Activated T-cell treated with anti-CD3 and anti-CD28 coated beads, Interleukin-2, amount 50 U/mL, for 4 hours (primary cell): Measurements from ENCODE around the gene SAP130. TPM values are rescaled to one million over a fixed set of nuclear protein-coding genes. Genes with fewer than 3 reads are reported as not detected.

Experiments
- ATAC-seq, 2 donors: fragments of 200-7000 bp; cut with Tn5 transposase; one replicate each; pipeline ENCODE4 v1.10.0; 2021
- DNase-seq: peaks from one replicate; pipeline ENCODE4 v3.0.0-alpha.2; 2020
- H3K27me3 Mint-ChIP-seq: one replicate; pipeline ENCODE4 v1.8.0; 2021; ENCODE audit warnings: low read depth, mixed read lengths
- H3K36me3 Mint-ChIP-seq: one replicate; pipeline ENCODE4 v1.8.0; 2022; ENCODE audit warnings: mixed read lengths; ENCODE audit not compliant: insufficient read depth
- H3K4me1 Mint-ChIP-seq: one replicate; pipeline ENCODE4 v1.8.0; 2021; ENCODE audit warnings: low read depth, mixed read lengths
- H3K4me3 Mint-ChIP-seq: one replicate; pipeline ENCODE4 v1.8.0; 2021; ENCODE audit warnings: mild to moderate bottlenecking, moderate library complexity, mixed read lengths
- H3K9me3 Mint-ChIP-seq: one replicate; pipeline ENCODE4 v1.8.0; 2021; ENCODE audit warnings: mixed read lengths
- total RNA-seq, 3 donors: library from RNA; stranded (reverse); gene quantifications; one replicate each; pipeline ENCODE4 v1.2.1, GENCODE V29; 2021

SAP130 gene
- total RNA-seq: 10 to 100 TPM; 18.5 to 20.7 (median 20.2) TPM

DNA sequence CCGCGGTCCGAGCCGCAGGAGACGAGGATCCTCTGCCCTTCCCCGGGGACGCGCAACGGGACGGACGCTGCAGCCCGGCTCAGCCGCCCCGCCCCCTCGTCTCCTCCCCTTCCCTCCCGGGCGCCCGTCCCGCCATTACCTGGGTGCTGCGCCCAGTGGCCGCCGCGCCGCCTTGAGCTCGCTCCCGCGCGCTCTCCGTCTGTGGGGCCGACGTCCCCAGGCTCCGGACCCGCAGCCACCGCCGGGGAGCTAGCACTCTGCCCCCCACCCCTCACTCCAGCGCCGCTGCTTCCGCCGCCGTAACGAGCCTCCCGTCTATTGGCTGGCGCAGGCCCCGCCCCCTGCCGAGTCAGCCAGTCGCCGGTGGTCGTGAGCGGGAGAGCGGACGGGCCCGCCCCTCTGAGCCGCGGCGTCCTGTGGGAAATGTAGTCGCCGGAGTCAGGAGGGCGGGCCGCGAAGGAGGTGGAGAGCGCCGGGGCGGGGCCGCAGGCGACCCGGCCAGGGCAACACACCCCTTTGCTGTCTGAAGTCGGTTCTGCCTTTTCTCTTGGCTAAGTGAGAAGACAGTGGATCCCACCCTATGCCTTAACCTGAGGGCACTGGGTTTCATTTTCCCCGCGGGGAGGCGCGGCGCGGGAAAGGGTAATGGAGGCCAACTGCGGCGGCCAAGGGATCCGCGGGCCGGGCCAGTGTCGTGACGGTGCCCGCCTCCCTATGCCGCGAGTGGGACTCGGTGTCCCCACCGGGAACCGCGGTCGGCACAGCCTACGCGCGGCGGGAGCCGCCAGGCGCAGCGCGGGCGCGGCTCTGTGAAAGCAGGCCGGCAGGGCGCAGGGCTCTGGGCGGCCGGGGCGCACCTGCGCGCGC, at the start of gene SAP130:
Gene SAP130, minus strand, starts transcription at position 259 of the 867 bp plus-strand sequence. CDS start 1,767 bp downstream, outside the sequence.
- H3K4me3 Mint-ChIP-seq: peak within 1 kb of the TSS; percentile 98
- ATAC-seq (peak; percentile 80 to 81), DNase-seq (peak; percentile 97)
- peaks cover 20% of the 10 kb centered on the region for H3K4me1 Mint-ChIP-seq
- no peaks in the 10 kb centered on the region for H3K36me3 Mint-ChIP-seq
- H3K9me3 Mint-ChIP-seq: no peaks in the 10 kb centered on the region
- H3K27me3 Mint-ChIP-seq: no peaks in the 10 kb centered on the region

DNA sequence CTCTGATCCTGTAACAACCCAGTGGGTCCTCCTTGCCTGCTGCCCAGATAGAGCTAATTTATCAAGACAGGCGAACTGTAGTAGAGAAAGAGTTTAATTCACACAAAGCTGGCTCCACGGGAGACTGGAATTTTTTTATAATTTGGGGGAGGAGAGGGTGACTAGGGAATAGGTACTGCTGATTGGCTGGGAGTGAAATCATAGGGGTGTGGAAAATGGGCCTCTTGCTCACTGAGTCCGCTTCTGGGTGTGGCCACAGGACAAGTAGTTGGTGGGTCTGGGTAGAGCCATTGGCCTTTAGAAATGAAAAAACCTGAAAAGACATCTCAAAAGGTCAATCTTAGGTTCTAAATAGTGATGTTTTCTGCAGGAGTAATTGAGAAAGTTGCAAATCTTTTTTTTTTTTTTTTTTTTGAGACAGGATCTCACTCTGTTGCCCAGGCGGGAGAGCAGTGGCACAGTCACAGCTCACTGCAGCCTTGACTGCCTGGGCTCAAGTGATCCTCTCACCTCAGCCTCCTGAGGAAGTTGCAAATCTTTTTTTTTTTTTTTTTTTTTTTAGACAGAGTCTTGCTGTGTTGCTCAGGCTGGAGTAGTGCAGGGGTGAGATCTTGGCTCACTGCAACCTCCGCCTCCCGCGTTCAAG, 48.7 kb upstream of the SAP130 start:
- H3K36me3 Mint-ChIP-seq: no peaks in the 10 kb centered on the region
- no peaks in the 10 kb centered on the region for H3K9me3 Mint-ChIP-seq

DNA sequence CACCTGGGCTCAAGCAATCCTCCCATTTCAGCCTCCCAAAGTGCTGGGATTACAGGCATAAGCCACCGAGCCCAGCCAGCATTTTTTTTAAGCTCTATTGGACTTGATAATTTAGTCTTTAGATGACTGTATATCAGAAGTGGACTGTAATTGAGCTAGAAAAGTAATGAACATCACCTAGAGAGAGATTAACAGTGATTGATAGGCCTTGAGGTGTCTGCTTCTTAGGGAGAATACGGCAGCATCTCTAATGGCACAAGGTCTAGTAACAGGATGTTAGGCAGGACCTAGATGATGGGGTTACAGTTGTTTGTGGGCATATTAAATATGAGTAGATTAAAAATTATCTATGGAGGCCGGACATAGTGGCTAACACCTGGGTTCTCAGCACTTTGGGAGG, 45.4 kb upstream of the SAP130 start:
- Mint-ChIP-seq H3K4me3 (no peak overlapping the region), H3K4me1 (no peaks in the 10 kb centered on the region), H3K9me3 (no peaks in the 10 kb centered on the region), H3K36me3 (no peaks in the 10 kb centered on the region), H3K27me3 (no peaks in the 10 kb centered on the region)
- ATAC-seq (no peak), DNase-seq (no peak)

More for the DNA sequence above, 48.7 kb upstream of the SAP130 start:
- DNase-seq: no peak
- Mint-ChIP-seq H3K4me3 (no peak overlapping the region), H3K27me3 (peaks cover 5% of the 10 kb centered on the region), H3K4me1 (no peaks in the 10 kb centered on the region)
- no peak for ATAC-seq

DNA sequence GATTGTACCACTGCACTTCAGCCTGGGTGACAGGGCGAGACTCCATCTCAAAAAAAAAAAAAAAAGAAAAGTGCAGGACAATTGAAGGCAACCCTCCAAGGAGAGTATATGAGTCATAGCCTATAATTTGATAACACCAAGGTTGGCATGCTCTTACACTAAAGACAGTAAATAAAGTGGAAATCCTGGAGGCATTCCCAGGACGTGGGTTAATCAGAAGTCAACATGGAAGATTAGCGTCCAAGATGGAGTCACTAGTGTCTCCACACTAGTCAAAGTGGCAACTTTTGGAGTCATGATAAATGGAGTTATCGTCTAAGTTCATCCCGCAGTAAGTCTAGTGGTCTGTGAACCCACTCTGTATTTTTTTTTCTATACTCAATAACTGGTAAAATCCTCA, 41.9 kb upstream of the SAP130 start:
- Mint-ChIP-seq H3K27me3 (no peaks in the 10 kb centered on the region), H3K36me3 (no peaks in the 10 kb centered on the region), H3K4me3 (no peak overlapping the region), H3K9me3 (no peaks in the 10 kb centered on the region), H3K4me1 (no peaks in the 10 kb centered on the region)
- DNase-seq (no peak), ATAC-seq (no peak)

DNA sequence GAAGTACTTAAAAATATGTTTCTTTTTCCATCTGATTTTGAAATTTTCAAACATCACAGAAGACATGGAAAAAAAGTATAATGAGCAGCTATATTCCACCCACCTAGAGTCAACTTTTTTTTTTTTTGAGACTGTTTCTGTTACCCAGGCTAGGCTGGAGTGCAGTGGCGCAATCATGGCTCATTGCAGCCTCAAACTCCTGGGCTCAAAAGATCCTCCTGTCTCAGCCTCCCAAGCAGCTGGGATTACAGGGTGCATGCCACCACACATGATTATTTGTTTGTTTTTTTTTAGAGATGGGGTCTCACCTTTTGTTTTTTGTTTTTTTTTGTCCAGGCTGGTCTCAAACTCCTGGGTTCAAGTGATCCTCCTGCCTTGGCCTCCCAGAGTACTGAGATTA, 36.5 kb upstream of the SAP130 start:
- H3K9me3 Mint-ChIP-seq: no peaks in the 10 kb centered on the region
- no peak for ATAC-seq
- H3K27me3 Mint-ChIP-seq: no peaks in the 10 kb centered on the region
- H3K36me3 Mint-ChIP-seq: no peaks in the 10 kb centered on the region
- H3K4me1 Mint-ChIP-seq: no peaks in the 10 kb centered on the region
- no peak for DNase-seq
- no peak overlapping the region for H3K4me3 Mint-ChIP-seq

DNA sequence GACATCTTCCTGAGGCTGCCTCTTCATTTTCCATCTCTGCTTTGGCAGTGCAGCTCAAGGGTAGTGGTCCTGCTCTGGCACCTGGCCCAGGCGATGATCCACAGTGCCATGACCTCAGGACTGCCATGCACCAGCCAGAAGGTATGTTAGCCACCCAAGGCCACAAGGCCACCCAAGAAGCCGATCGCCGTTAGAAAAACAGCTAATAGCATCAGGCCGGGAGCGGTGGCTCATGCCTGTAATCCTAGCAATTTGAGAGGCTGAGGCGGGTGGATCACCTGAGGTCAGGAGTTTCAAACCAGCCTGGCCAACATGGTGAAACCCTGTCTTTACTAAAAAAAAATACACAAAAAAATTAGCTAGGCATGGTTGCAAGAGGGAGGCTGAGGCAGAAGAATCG, 34.7 kb upstream of the SAP130 start:
- Mint-ChIP-seq H3K4me1 (no peaks in the 10 kb centered on the region), H3K9me3 (no peaks in the 10 kb centered on the region), H3K27me3 (no peaks in the 10 kb centered on the region), H3K36me3 (no peaks in the 10 kb centered on the region), H3K4me3 (no peak overlapping the region)
- DNase-seq (no peak), ATAC-seq (no peak)

DNA sequence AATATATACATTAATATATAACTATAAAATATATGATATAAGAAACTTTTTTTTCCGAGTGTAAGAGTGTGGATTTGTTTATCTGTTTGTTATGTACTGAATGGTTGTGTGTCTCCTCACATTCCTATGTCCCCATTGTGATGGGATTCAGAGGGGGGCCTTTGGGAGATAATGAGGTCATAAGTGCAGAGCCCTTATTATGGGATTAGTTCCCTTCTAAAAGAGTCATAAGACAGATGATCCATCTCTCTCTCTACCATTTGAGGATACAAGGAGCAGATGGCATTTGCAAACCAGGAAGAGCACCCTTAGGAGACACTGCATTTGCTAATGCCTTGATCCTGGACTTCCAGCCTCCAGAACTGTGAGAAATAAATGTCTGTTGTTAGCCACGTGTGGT, 30.3 kb upstream of the SAP130 start:
- H3K4me1 Mint-ChIP-seq: no peaks in the 10 kb centered on the region
- DNase-seq: no peak
- no peaks in the 10 kb centered on the region for H3K36me3 Mint-ChIP-seq
- peaks cover 21% of the 10 kb centered on the region for H3K27me3 Mint-ChIP-seq
- no peak for ATAC-seq
- no peaks in the 10 kb centered on the region for H3K9me3 Mint-ChIP-seq
- H3K4me3 Mint-ChIP-seq: no peak overlapping the region

DNA sequence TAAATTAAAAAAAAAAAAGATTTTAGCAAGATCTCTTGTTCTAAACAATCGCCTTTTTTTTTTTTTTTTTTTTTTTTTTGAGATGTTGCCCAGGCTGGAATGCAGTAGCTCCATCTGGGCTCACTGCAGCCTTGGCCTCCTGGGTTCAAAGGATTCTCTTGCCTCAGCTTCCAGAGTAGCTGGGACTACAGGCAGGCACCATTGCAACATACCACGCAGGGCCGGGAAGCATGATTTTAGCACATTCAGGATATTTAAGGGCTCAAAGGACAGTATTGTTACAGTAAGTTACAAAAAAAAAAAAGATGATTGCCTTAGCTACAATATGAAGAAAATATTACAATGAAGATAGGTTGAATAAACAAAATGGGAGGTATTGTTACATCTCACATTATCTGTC, 29.5 kb upstream of the SAP130 start:
- no peak for ATAC-seq

DNA sequence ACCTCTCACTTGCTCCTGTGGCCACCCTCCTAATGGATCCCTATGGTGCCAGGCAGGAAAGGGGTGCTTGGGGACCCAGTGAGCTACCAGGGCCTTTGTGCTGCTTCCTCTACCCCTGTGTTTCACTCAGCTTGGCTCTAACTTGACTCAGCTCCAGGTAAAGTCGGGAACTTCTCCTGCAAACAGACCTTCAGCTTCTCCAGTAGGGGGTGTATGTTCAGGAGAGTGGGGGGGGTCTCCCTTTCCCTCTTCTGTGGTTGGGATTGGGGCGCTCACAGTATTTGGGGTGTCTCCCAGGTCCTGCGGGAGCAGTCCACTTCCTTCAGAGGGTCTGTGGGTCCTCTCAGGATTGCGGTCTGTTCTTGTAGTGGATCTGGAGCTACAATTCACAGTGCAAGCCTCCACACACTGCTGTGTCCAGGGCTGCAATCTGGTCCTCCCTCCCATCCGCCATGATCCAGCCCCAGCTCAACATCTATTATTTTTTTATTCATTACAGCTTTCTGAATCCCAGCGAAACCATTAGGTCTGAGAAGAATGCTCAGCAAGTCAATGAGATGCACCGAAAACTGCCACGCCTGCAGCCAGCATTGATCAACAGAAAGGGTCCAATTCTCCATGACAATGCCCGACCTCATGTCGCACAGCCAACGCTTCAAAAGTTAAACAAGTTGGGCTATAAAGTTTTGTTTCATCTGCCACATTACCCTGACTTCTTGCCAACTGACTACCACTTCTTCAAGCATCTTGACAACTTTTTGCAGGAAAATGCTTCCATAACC, 26.4 kb upstream of the SAP130 start:
- Mint-ChIP-seq H3K4me1 (no peaks in the 10 kb centered on the region), H3K27me3 (peaks cover 50% of the 10 kb centered on the region)

More for the DNA sequence above, 29.5 kb upstream of the SAP130 start:
- Mint-ChIP-seq H3K9me3 (no peaks in the 10 kb centered on the region), H3K4me3 (no peak overlapping the region), H3K36me3 (no peaks in the 10 kb centered on the region), H3K27me3 (peaks cover 27% of the 10 kb centered on the region), H3K4me1 (no peaks in the 10 kb centered on the region)
- no peak for DNase-seq

DNA sequence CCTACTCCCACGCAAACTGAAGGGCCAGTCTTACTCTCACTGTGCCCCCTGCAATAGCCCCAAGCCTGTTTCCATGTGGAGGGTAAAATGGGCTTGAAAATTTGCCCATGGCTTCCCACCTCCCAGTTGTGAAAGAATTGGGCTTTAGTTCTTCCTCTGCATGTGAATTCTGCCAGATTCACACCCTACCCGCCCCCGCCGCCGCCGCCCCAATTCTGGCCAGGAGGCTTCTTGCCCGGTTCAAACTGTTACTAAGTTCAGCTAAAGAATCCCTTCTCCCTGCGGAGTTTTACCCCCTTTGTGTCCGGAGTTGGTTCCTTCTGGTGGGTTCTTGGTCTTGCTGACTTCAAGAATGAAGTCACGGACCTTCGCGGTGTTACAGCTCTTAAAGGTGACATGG, 25.5 kb upstream of the SAP130 start:
- DNase-seq (no peak), ATAC-seq (no peak)
- Mint-ChIP-seq H3K9me3 (peaks cover 18% of the 10 kb centered on the region), H3K27me3 (peaks cover 54% of the 10 kb centered on the region), H3K4me3 (no peak overlapping the region), H3K36me3 (no peaks in the 10 kb centered on the region), H3K4me1 (no peaks in the 10 kb centered on the region)

More for the DNA sequence above, 26.4 kb upstream of the SAP130 start:
- DNase-seq (no peak), ATAC-seq (no peak)
- peaks cover 11% of the 10 kb centered on the region for H3K9me3 Mint-ChIP-seq
- no peak overlapping the region for H3K4me3 Mint-ChIP-seq
- no peaks in the 10 kb centered on the region for H3K36me3 Mint-ChIP-seq

DNA sequence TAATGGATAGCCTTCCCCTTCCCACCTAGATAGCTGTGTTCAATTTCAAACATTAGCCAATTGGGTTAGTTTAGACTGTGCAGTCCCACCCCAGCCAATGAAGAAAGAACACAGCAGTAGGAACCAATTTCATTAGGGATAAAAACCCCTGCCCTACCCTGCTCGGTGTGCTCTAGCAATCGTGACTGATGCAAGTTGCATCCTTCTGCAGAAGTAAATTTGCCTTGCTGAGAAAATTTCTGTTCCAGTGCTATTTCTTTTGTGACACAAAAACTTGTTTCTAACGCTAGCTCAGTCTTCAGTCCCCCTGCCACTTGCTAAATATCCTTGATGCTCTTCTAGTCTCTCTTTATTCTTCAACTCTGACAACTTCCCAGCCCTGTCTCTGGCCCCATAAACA, 15.2 kb upstream of the SAP130 start:
- peaks cover 35% of the 10 kb centered on the region for H3K27me3 Mint-ChIP-seq
- no peaks in the 10 kb centered on the region for H3K36me3 Mint-ChIP-seq
- DNase-seq: no peak
- ATAC-seq: no peak
- H3K4me3 Mint-ChIP-seq: no peak overlapping the region
- peaks cover 19% of the 10 kb centered on the region for H3K9me3 Mint-ChIP-seq
- H3K4me1 Mint-ChIP-seq: no peaks in the 10 kb centered on the region

DNA sequence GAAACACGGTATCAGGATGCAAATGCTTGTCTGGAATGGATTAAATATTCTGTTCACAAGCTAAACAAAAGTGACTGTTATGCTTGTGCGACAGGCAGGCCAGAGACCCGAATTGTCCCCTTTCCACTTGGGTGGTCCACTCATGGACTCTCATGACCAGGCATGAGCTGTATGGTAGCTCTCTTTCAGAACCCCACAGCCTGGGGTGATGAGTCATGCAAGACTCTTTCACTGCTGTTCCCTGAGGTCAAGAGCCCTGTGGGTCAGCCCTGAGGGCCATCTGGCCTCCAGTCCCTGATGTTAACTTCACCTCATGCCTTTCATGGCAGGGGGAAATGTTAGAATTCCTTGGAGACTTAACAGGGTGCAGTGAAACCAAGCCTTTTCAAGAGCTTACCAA, 13.7 kb upstream of the SAP130 start:
- ATAC-seq (no peak), DNase-seq (no peak)
- peaks cover 25% of the 10 kb centered on the region for H3K27me3 Mint-ChIP-seq
- H3K36me3 Mint-ChIP-seq: no peaks in the 10 kb centered on the region
- H3K4me1 Mint-ChIP-seq: no peaks in the 10 kb centered on the region
- no peak overlapping the region for H3K4me3 Mint-ChIP-seq
- peaks cover 31% of the 10 kb centered on the region for H3K9me3 Mint-ChIP-seq

DNA sequence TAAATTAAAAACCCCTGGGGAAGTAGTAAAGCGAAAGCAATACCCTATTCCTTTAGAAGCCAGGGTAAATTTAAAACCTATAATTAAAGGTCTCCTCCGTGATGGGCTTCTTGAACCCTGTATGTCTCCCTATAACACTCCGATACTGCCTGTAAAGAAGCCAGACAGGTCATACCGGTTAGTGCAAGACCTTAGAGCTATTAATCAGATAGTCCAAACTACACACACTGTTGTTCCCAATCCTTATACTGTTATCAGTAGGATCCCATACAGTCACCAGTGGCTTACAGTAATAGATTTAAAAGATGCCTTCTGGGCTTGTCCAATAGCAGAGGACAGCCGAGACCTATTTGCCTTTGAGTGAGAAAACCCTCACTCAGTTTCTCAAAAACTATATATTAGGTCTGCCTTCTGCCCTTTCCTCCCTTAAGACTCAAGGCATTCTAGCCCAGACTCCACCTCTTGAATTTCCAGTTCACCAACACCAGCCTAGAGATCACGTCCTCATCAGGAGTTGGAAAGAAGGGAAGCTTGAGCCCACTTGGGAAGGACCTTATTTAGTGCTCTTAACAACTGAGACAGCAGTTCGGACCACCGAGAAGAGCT, 12.4 kb upstream of the SAP130 start:
- Mint-ChIP-seq H3K4me1 (no peaks in the 10 kb centered on the region), H3K9me3 (peaks cover 35% of the 10 kb centered on the region), H3K4me3 (no peak overlapping the region), H3K36me3 (no peaks in the 10 kb centered on the region), H3K27me3 (peaks cover 20% of the 10 kb centered on the region)
- no peak for DNase-seq
- ATAC-seq: no peak

DNA sequence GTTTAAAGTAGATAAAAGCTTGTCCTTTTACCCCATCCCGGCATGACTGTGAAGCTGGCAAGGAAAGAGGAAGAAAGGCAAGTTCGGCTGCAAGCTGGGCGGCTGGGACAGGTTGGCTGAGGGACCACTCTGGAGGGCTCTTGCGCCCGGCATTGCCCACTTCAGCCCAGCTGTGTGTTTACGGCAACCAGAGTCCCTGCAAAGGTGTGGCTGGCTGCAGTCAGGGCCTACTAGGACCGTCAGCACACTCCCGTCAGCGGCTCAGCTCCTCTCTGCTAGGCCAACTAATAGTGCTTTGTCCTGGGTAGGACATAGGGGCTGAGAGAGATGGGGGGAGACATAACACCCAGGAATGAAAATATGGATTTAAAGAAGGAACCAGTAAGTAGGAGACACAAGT, 11.7 kb upstream of the SAP130 start:
- peaks cover 35% of the 10 kb centered on the region for H3K9me3 Mint-ChIP-seq
- H3K27me3 Mint-ChIP-seq: peaks cover 20% of the 10 kb centered on the region
- ATAC-seq: no peak

More for the DNA sequence above, 11.7 kb upstream of the SAP130 start:
- Mint-ChIP-seq H3K4me3 (no peak overlapping the region), H3K4me1 (no peaks in the 10 kb centered on the region), H3K36me3 (no peaks in the 10 kb centered on the region)
- DNase-seq: no peak
